ENCODE measurements around the gene GTPBP6.
"Not testable (repeated sequence)": the region's sequence is repeated elsewhere in the genome, so short reads cannot be mapped to it uniquely, and the experiment has no call there.

Gene GTPBP6

GRCh38 chrX:352181-352580 is 33.6 kb upstream of the GTPBP6 start:
- H3K36me3 Mint-ChIP-seq (ENCODE audit: low read depth): peaks cover 54% of the 10 kb centered on the region
- H3K27me3 Mint-ChIP-seq (ENCODE audit: low read depth): peaks cover 4% of the 10 kb centered on the region
- peaks cover 33% of the 10 kb centered on the region for H3K4me1 Mint-ChIP-seq
- H3K9me3 Mint-ChIP-seq: no peaks in the 10 kb centered on the region
- H3K4me3 Mint-ChIP-seq: no peak overlapping the region
- no peak overlapping the region for H3K27ac Mint-ChIP-seq
- TF ChIP-seq CTCF (IDR thresholded peaks at IDR 0.05; ENCODE audit: unreplicated experiment in 3 of 3): no peak

GRCh38 chrX:351736-352135 is 33.1 kb upstream of the GTPBP6 start:
- H3K9me3 Mint-ChIP-seq: no peaks in the 10 kb centered on the region
- TF ChIP-seq CTCF (IDR thresholded peaks at IDR 0.05; ENCODE audit: unreplicated experiment in 3 of 3): no peak
- peaks cover 54% of the 10 kb centered on the region for H3K36me3 Mint-ChIP-seq (ENCODE audit: low read depth)
- H3K27me3 Mint-ChIP-seq (ENCODE audit: low read depth): peaks cover 4% of the 10 kb centered on the region
- H3K4me1 Mint-ChIP-seq: peaks cover 28% of the 10 kb centered on the region
- no peak overlapping the region for H3K27ac Mint-ChIP-seq
- H3K4me3 Mint-ChIP-seq: no peak overlapping the region

GRCh38 chrX:351324-351641 is 32.7 kb upstream of the GTPBP6 start:
- Mint-ChIP-seq H3K4me1 (peaks cover 27% of the 10 kb centered on the region), H3K36me3 (ENCODE audit: low read depth) (peaks cover 51% of the 10 kb centered on the region)
- not testable (repeated sequence) for H3K27me3 Mint-ChIP-seq (ENCODE audit: low read depth); H3K9me3 Mint-ChIP-seq; H3K4me3 Mint-ChIP-seq; H3K27ac Mint-ChIP-seq

- H3K27ac Mint-ChIP-seq: no peak overlapping the region
- peaks cover 48% of the 10 kb centered on the region for H3K36me3 Mint-ChIP-seq (ENCODE audit: low read depth)
- H3K4me3 Mint-ChIP-seq: no peak overlapping the region
- H3K4me1 Mint-ChIP-seq: peaks cover 27% of the 10 kb centered on the region
- peaks cover 4% of the 10 kb centered on the region for H3K27me3 Mint-ChIP-seq (ENCODE audit: low read depth)
- no peak for TF ChIP-seq CTCF (IDR thresholded peaks at IDR 0.05; ENCODE audit: unreplicated experiment in 3 of 3)
- H3K9me3 Mint-ChIP-seq: no peaks in the 10 kb centered on the region
Observed at GRCh38 chrX:350534-351323, 32.1 kb upstream of the GTPBP6 start.

- peaks cover 4% of the 10 kb centered on the region for H3K27me3 Mint-ChIP-seq (ENCODE audit: low read depth)
- no peak overlapping the region for H3K27ac Mint-ChIP-seq
Observed at GRCh38 chrX:350148-350533, 31.5 kb upstream of the GTPBP6 start.

GRCh38 chrX:349702-350101 is 31.1 kb upstream of the GTPBP6 start:
- Mint-ChIP-seq H3K27ac (no peak overlapping the region), H3K9me3 (no peaks in the 10 kb centered on the region), H3K36me3 (ENCODE audit: low read depth) (peaks cover 46% of the 10 kb centered on the region), H3K4me3 (no peak overlapping the region), H3K4me1 (peaks cover 27% of the 10 kb centered on the region), H3K27me3 (ENCODE audit: low read depth) (peaks cover 4% of the 10 kb centered on the region)
- TF ChIP-seq CTCF (IDR thresholded peaks at IDR 0.05; ENCODE audit: unreplicated experiment in 3 of 3): no peak

More at GRCh38 chrX:350148-350533, 31.5 kb upstream of the GTPBP6 start:
- Mint-ChIP-seq H3K36me3 (ENCODE audit: low read depth) (peaks cover 46% of the 10 kb centered on the region), H3K9me3 (no peaks in the 10 kb centered on the region), H3K4me3 (no peak overlapping the region), H3K4me1 (peaks cover 27% of the 10 kb centered on the region)
- no peak for TF ChIP-seq CTCF (IDR thresholded peaks at IDR 0.05; ENCODE audit: unreplicated experiment in 3 of 3)
